GM18517 (cell line): ENCODE results near the gene WDR72.
"Not testable (repeated sequence)": the region's sequence is repeated elsewhere in the genome, so short reads cannot be mapped to it uniquely, and the experiment has no call there.

ENCODE experiments used
- ATAC-seq: cut with Tn5 transposase; IDR thresholded peaks from one replicate; pipeline ENCODE4 v1.9.1; 2021; ENCODE audit warnings: mild to moderate bottlenecking, moderate library complexity; ENCODE audit not compliant: unreplicated experiment

The WDR72 gene

GRCh38 chr15:53591041-53591440 is 168.4 kb downstream of the WDR72 start:
- no peak for ATAC-seq

- no peak for ATAC-seq
These were observed 169.1 kb downstream of the WDR72 start for GRCh38 chr15:53590380-53590779.

- no peak for ATAC-seq
These were observed 169.9 kb downstream of the WDR72 start for GRCh38 chr15:53589520-53590057.

DNA sequence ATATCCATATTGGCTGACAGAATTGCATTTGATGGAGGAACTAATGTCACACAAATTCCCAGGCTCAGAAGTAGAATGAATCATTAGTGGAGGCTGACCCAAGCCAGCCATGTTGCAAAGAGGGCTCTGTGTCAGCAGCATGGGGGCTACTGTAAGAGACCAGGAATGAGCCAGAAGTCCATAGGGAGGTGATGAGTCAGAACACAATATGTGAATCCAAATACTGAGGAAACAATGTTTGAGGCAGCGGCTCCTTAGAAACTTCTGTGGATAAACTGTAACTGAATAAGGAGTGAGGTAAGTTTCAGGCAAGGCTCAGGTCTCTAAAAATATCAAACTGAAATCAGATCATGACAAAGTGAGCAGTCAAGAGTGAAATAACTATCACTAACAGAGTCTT is 170.7 kb downstream of the WDR72 start:
- ATAC-seq: no peak

DNA sequence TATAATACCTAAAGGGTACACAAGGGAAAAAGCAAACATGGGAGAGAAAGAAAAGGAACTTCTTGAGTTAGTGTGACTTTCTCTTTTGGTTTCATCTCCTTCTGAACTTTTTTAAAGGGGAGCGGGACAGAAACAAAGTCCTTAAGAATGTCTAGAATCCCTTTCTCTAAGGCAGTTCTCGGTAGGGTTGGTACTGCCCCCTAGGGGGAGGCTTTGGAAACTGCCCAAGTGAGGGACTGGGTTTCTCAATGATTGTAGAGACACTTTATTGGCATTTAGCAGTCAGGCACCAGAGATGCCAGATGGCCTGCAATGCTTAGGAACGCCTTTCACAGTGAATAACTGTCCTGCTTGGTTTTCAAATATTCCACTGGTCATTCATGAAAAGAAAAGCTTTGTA is 172.7 kb downstream of the WDR72 start:
- ATAC-seq: no peak

DNA sequence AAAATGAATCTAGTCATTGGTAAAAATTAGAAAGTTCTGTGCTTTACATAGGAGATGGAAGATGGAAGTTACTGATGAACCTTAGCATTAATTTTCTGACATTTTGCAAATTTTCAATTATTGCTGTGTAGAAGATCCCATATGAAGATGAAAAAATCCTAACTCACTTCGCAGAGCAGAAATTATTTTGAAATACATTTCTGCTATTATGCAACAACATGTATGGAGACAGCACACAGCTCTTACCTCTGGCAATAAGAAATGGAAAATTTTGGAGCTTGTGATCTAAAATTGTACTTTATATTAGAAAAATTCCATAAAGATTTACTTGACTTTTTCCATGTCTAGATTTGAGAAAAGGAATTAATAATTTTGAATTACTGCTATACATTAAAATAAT is 177.9 kb downstream of the WDR72 start:
- no peak for ATAC-seq

GRCh38 chr15:53580366-53580765 is 179.1 kb downstream of the WDR72 start:
- ATAC-seq: no peak

DNA sequence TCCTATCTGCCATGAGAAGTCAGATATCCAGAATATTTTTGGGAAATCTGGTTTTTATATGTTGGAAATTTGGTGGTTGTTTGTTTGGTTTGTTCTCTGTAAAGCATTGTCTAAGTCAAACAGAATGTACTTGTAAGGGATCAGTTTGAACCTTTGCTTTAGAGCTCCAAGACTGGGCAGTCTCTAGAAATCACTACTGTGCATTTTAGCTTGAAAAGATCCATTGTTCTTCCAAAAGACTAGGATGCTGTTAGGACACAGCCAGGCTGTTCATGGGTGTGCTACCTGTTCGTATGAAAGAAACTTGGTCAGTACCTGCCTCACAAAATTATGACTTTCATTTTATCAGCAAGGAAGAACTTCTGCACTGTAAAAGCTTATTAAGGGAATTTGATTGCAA is 182.6 kb downstream of the WDR72 start:
- no peak for ATAC-seq

- ATAC-seq: no peak
These were observed 186.4 kb downstream of the WDR72 start for GRCh38 chr15:53573091-53573490.

DNA sequence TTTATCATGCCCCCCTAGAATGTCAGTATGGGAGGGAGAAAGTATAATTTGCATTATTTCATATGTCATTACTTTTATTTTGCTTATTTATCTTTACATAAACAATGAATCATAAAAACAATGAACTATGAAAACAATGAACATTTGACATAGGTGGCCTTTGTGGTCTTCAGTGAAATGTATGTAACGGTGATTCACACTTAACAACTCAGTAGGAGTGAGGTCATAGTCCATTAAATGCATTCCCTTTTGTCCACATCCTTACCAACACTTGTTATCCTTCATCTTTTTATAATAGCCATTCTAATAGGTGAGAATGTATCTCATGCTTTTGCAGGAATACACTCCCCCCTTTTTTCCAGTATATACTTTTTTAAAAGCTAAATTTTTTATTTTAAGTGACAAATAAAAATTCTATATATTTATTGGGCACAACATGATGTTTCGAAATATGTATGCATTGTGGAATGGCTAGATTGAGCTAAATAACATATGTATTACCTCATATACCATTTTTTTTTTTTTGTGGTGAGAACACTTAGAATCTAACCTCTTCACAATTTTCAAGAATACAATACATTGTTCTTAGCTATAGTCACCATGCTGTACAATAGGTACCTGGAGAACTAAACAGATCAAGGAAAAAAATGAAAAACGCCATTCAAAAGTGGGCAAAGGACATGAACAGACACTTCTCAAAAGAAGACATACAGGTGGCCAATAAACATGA is 189.5 kb downstream of the WDR72 start:
- ATAC-seq: no peak

DNA sequence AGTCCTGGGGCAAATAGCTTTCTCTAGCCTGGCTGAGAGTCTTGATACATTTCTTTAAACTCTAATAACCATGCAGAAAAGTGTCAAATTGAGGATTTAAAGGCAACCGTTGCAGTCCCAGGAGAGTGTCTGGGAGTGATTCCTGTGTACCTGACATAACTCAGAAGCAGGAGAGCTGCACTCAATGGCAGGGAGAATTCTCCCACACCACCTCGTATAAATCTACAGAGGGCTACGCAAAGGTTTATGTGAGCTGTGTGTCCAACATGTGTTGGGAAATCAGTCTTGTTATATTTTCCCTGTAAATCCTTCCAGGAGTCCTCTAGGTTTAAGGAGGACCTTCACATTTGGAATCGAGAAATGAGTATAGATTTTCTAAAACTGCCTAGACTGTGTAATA is 192.6 kb downstream of the WDR72 start:
- no peak for ATAC-seq

DNA sequence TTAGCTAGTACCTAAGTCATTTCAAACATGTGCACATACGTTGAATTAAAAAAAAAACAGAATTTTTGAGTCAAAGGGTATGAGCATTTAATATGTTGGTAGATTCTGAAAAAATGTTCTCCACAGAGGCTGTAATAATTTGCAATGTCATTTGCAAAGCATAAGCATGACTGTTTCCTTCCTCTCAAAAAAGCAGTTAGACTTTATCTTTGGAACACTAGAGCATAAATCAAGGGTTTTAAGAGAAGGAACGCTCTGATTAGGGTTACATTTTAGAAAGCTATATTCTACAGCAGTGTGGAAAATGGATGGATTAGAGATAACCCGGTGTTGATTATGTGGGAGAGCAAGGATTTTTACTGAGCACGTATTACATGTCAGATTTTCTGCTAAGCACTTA is 193.7 kb downstream of the WDR72 start:
- ATAC-seq: no peak

DNA sequence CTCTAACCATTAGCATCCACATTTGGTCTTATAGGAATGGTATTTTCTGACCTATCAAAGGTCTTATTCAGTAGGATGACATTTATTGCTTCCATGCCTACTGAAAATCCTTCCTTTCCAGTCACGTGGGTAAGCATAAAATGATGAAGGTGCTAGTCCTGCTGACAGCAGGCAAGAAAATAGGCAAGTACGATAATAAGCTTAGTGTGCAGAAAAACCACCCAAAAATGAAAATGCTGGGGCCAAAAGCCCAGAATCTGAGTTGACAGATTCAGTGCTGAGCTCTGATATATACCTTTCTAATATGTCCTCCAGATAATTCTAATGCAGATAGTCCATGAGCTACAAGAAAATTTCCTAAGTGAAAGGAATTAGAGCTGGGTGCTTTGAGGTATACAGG is 194.8 kb downstream of the WDR72 start:
- ATAC-seq: no peak

DNA sequence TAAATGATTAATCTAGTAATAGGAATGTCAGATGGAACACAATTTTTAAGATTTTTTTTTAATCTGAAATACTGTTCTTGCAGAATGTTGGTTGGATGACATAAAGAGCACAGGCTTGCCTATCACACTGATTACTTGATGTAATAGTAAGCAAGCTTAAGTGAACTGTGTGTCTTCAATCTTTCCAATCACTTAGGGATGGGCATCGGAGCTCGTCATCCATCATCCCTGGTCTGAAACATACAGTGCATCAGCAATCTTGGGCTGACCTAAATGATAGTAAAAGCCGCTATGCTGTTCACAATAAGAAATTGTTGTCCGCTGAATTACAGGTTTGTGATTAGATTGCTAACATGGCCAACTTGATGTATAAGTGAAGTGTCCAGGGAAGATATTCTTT is 195.8 kb downstream of the WDR72 start:
- no peak for ATAC-seq

DNA sequence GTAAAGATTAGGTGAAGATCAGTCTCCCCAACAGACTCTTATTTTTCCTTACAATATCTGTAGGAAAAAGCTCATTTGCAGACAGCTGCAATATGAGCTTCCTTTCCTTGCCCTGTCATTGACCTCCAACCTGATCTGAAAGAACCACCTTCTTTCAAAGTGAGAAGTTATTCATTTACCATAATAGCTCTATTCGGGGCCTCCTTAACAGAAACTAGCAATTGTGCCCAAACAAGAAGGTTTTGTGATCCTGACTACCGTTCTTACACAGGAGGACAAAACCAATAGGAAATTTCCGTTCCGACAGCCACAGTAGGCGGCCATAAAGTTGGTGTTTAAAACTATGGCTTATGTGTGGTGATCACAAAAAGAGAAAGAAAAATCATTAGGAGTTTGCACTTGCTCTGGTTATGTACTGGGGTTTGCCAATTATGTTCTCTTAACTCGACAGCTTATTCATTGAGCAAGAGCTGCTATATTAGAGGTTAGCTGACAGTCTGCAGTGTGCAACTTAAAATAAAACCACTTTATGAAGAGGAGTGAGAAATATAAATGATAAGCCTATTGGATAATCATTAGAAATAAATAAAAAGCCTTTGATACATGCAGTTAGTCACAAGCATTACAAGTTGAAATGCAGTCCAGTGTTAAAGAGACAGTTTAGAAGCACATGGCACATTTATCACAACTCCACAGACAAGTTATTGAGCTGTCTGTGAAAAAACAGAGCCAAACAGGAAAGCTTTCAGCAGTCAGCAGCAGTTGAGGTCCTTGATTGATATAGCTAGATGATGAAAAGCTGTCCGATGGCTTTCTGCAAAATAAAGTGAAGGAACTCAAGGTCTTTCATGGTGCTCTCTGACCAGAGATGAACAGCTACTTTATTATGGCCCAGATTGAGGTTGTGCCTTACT is 199.8 kb downstream of the WDR72 start:
- no peak for ATAC-seq

- no peak for ATAC-seq
These were observed 201.1 kb downstream of the WDR72 start for GRCh38 chr15:53558384-53558783.

GRCh38 chr15:53555226-53555625 is 204.2 kb downstream of the WDR72 start:
- ATAC-seq: no peak

DNA sequence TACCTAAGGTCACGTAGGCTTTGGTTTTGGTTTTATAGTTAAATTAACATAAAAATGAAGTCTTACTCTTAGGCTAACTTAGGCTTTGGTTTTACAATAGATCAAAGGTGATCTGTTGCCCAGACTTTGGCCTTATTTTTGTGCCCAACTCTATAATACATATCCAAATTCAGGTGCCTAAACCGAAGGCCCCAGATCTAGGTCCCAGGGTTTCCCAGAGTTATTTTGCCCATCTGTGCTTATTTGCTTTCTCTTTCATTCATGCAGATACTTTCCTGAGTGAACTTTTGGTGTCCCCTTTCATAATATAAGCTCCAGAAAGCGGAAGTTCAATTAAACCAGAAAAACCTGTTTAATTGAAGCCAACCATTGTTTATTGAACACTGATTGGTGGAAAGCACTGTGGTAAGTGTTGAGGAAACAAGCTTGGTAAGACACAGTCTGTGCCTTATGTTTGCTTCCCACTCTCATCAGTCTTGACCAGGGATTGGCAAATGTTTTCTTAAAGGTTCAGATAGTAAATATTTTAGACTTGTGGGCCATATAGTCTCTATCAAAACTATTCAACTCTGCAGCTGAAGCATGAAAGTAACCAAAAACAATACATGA is 209.7 kb downstream of the WDR72 start:
- ATAC-seq: no peak

- ATAC-seq: no peak
These were observed 211.2 kb downstream of the WDR72 start for GRCh38 chr15:53548236-53548635.

GRCh38 chr15:53540626-53541300 is 218.7 kb downstream of the WDR72 start:
- ATAC-seq: not testable (repeated sequence)

DNA sequence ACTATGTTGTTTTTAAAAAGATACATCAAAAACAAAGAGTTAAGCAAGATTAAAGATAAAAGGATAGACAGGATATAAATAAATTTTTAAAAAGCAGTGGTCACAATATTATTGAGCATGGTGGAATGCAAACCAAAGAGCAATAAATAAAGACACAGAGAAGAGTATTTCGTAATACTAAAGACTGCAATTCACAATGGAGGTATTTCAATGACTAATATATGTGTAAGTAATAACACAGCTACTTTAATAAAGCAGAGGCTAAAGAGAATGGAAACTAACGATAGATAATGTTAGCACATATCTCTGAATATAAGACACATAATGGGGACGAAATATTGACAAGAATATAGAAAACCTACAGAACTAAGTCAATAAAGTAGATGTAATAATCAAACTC is 219.6 kb downstream of the WDR72 start:
- no peak for ATAC-seq
